Stomach (tissue), 9 donors: ENCODE data around the gene EXOG. TPM values are rescaled to one million over a fixed set of nuclear protein-coding genes. Genes with fewer than 3 reads are reported as not detected.

Experiments used
- DNase-seq, 2 donors: peaks; one replicate each; pipeline versions ENCODE4 v3.0.0 to v3.0.0-alpha.2; 2013 to 2019
- H3K27ac ChIP-seq, 5 donors: fragments of 200-600 bp in 4 of 5; sonication (generic) in 4 of 5; one replicate each; pipeline ENCODE4 v1.5.1; 2013 to 2019; ENCODE audit warnings: mild to moderate bottlenecking in 1 of 5, moderate library complexity in 1 of 5
- H3K27me3 ChIP-seq, 3 donors: fragments of 200-600 bp; sonication (generic); one replicate each; pipeline ENCODE4 v1.5.1; 2017 to 2019; ENCODE audit warnings: mixed run types in 1 of 3
- H3K36me3 ChIP-seq, 4 donors: fragments of 200-600 bp; sonication (generic); 1 replicate in 3 of 4; 2 replicates in 1 of 4; pipeline ENCODE4 v1.5.1; 2016 to 2019
- H3K4me1 ChIP-seq, 4 donors: fragments of 200-600 bp; sonication (generic); one replicate each; pipeline ENCODE4 v1.5.1; 2016 to 2019
- H3K4me3 ChIP-seq, 4 donors: fragments of 200-600 bp; sonication (generic) in 3 of 4; one replicate each; pipeline ENCODE4 v1.5.1; 2016 to 2019; ENCODE audit warnings: mild to moderate bottlenecking in 1 of 4
- H3K9me3 ChIP-seq, 4 donors: fragments of 200-600 bp; sonication (generic); one replicate each; pipeline ENCODE4 v1.5.1; 2016 to 2019
- EP300 ChIP-seq: sonication (generic); formaldehyde crosslinking; IDR thresholded peaks from one replicate; pipeline ENCODE4 v1.6.1; 2017; ENCODE audit warnings: antibody characterized with exemption
- POLR2A ChIP-seq, 4 donors: fragments of 450-650 bp; IDR thresholded peaks; one replicate each; pipeline ENCODE4 v1.6.1; 2016; ENCODE audit warnings: antibody characterized with exemption in 4 of 4, control low read depth in 2 of 4, mild to moderate bottlenecking in 1 of 4, moderate library complexity in 1 of 4
- POLR2AphosphoS5 ChIP-seq, 3 donors: sonication (generic); formaldehyde crosslinking; IDR thresholded peaks; one replicate each; pipeline ENCODE4 v1.6.1; 2016; ENCODE audit warnings: antibody characterized with exemption in 3 of 3
- WGBS, 5 donors: extraction: QIAGEN DNeasy Blood & Tissue Kit in 3 of 5; methylation state at CpG; one replicate each; pipeline versions ENCODE4 v1.1.5 to v1.1.7; 2013 to 2018; 5-methylcytosine and 5-hydroxymethylcytosine counted together
- intact Hi-C: fragments of 100-400 bp; cut with DNase I; formaldehyde crosslinking; loops from one replicate; pipeline ENCODE4 v1.15.1; 2023; ENCODE audit warnings: low total_unique reads
- polyA plus RNA-seq, 3 donors: library from polyadenylated mRNA; stranded (reverse); fragments of 200-250 nt; gene quantifications; one replicate each; pipeline ENCODE4 v1.2.3, GENCODE V29; 2013
- total RNA-seq, 5 donors: library from RNA; depleted of rRNA; stranded (reverse); fragments of >200 nt; gene quantifications; one replicate each; pipeline versions ENCODE4 v1.1.0 to v1.2.3, GENCODE V29; 2014 to 2016
- TF ChIP-seq, protein P1 (sequence below), 7 experiments: fragments of 450-650 bp in 4 of 7; fragments of 200-600 bp in 3 of 7; sonication (generic) in 3 of 7; IDR thresholded peaks; one replicate each; pipeline ENCODE4 v1.5.1; 2016 to 2019; ENCODE audit warnings: antibody characterized with exemption in 7 of 7, control low read depth in 2 of 7, mild to moderate bottlenecking in 1 of 7
- donor health status: healthy with polysubstance abuse.
- donor health status: Bipolar disorder and iron deficiency.
- donor health status: healthy.

The EXOG gene
- total and polyA plus RNA-seq, 8 donors: 2.4 to 202 (median 4.3) TPM; not detected in 1

DNA sequence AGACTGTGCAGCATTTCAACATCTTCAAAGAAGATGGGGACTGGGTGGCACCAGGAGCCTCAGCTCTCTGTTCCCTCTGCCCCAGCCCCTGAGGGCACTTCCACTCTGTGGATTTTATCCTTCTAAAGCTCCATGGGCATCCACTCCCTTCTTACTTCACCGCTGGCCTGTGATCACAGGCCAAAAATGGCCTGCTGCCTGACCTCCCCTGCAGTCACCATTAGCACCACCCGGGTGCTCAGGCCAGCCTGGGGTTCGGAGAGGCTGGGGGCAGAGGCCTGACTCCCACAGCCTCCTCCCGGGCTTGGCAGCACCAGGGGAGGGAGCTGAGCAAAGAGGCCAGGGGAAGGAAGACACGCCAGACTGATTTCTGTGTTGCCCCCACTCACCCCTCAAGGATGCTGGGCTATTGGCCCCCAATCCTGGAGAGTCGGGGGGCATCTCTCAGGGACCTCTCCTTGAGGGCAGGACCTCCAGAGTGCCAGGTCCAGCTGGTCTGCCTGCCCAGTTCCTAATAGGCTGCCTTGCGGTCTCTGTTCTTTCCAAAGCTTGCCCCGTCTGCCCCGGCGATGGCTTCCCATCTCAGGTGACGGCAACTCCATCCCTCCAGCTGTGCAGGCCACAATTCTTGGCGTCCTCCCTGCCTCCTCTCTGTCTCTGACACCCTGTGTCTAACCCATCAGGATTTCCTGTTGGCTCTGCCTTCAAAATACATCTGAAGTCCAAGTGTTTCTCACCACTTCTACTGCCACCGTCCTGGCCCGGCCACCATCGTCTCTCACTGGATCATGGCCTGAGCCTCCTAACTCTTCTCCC lies 67.1 kb downstream of the EXOG start:
- Histone ChIP-seq H3K27me3 (no peaks in the 10 kb centered on the region), H3K4me3 (no peak overlapping the region), H3K27ac (no peak overlapping the region), H3K36me3 (no peaks in the 10 kb centered on the region), H3K9me3 (no peaks in the 10 kb centered on the region), H3K4me1 (no peaks in the 10 kb centered on the region)
- no peak for DNase-seq
- 83 to 87% (median 84%) methylated on average over 11 to 15 of the region's 15 CpGs for WGBS, 5 donors
- TF ChIP-seq POLR2A (IDR thresholded peaks at IDR 0.05) (no peak), EP300 (no peak), POLR2AphosphoS5 (IDR thresholded peaks at IDR 0.05) (no peak)
- TF ChIP-seq, protein P1, sequence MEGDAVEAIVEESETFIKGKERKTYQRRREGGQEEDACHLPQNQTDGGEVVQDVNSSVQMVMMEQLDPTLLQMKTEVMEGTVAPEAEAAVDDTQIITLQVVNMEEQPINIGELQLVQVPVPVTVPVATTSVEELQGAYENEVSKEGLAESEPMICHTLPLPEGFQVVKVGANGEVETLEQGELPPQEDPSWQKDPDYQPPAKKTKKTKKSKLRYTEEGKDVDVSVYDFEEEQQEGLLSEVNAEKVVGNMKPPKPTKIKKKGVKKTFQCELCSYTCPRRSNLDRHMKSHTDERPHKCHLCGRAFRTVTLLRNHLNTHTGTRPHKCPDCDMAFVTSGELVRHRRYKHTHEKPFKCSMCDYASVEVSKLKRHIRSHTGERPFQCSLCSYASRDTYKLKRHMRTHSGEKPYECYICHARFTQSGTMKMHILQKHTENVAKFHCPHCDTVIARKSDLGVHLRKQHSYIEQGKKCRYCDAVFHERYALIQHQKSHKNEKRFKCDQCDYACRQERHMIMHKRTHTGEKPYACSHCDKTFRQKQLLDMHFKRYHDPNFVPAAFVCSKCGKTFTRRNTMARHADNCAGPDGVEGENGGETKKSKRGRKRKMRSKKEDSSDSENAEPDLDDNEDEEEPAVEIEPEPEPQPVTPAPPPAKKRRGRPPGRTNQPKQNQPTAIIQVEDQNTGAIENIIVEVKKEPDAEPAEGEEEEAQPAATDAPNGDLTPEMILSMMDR (IDR thresholded peaks at IDR 0.05): no peak
- intact Hi-C loops: no loop called here

DNA sequence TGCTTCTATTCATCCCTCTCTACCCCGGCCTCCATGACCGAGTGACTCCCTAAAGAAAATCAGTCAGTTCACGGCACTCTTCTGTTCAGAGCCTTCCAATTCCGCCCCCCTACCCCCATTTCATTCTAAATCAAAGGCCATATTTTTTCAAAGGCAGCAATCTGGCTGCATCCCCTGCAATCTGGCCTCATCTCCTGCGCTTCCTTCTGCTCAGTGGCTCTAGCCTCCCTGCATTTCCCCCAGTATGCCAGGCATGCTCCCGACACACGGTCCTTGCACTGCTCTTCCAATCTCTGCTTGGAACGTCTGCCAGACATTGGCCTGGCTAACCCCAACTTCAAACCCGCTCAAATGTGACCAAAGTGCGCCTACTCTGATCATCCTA lies 67.7 kb downstream of the EXOG start:
- Histone ChIP-seq H3K27ac (no peak overlapping the region), H3K4me3 (no peak overlapping the region), H3K36me3 (no peaks in the 10 kb centered on the region), H3K4me1 (no peaks in the 10 kb centered on the region), H3K9me3 (no peaks in the 10 kb centered on the region), H3K27me3 (no peaks in the 10 kb centered on the region)
- no peak for TF ChIP-seq POLR2A (IDR thresholded peaks at IDR 0.05)
- no peak for TF ChIP-seq POLR2AphosphoS5 (IDR thresholded peaks at IDR 0.05)
- TF ChIP-seq, protein P1 (IDR thresholded peaks at IDR 0.05): no peak
- TF ChIP-seq EP300: no peak
- DNase-seq: no peak
- WGBS, 5 donors: 85 to 90% (median 87%) methylated on average over 10 of the region's 10 CpGs
- intact Hi-C loops: no loop called here

DNA sequence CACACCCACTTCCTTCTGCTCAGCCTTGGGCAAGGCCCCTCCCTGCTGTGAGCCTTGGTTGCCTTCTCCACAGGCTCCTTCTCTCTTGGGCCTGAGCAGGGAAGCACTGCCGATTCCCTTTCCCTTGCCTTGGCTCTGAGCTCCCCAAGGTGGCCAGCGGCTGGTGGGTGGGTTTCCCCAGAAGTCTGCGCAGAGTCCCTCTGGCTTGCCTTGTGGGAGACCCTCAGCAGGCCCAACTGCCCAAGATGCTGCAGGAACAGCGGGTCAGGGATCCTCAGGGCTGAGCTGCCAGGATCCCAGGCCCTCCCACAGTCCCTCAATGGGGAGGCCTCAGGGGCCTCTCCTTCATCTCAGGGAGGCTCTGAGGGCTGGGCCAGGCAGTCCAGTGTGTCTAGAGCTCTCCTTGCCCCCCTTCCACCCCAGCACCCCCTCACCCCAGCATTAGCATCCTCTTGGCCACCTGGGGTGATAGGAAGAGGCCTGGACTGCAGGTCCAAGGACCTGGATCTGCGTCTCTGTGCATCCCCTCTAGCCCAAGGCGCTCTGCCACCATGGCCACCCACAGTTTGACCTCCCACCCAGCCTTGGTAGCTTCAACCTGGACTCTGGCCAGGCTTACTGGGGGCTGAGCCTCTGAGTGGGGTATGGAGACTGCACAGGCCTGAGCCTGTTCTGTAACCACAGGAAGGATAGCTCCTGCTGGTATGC lies 68.6 kb downstream of the EXOG start:
- no peaks in the 10 kb centered on the region for H3K9me3 ChIP-seq
- H3K27ac ChIP-seq: no peak overlapping the region
- TF ChIP-seq POLR2A (IDR thresholded peaks at IDR 0.05): no peak
- TF ChIP-seq, protein P1 (IDR thresholded peaks at IDR 0.05): no peak
- TF ChIP-seq EP300: no peak
- no peak for TF ChIP-seq POLR2AphosphoS5 (IDR thresholded peaks at IDR 0.05)
- H3K36me3 ChIP-seq: no peaks in the 10 kb centered on the region
- intact Hi-C loops: no loop called here
- no peaks in the 10 kb centered on the region for H3K27me3 ChIP-seq
- no peaks in the 10 kb centered on the region for H3K4me1 ChIP-seq
- no peak overlapping the region for H3K4me3 ChIP-seq
- no peak for DNase-seq
- WGBS, 5 donors: 92 to 100% (median 95%) methylated on average over 3 to 6 of the region's 6 CpGs

DNA sequence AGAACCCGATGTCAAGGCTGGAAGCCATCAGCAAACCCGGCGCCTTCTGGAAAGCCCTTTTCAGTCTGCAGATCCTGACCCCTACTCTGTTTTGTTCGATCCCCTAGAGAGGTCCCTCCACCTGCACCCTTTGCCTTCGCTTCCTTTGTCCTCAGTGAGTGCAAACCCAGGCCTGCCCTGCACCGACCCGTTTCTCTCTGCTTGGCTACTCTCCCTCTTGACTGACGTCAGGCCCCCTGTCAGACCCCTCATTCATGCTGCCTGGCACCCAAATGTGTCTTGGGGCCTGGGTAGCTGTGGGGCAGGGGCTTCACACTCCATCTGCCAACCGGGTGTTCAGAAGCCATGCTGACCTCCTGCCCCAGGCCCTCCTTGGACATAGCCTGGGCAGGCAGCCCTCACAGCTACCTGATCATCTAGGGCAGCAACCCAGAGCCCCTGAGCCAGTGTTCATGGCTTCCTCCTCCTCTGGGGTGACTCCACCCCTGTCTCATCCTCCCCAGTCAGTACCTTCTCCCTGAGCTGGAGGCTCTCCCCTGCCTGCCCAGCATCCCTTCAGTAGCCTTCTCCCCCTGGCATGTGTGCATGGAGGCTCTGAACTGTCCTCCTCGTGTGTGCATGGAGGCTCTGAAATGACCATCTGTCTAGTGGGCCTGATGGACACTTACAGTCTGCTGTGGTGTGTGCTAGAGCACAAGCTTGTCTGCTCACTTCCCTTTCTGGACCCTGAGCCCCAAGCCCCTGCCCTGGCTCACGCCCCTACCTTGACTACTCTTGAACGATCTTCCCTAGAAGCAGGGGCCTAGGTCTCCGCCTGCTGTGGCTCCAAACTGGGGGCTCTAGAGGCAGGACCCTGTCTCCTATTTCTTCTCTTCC lies 69.4 kb downstream of the EXOG start:
- TF ChIP-seq EP300 (no peak), POLR2A (IDR thresholded peaks at IDR 0.05) (no peak), POLR2AphosphoS5 (IDR thresholded peaks at IDR 0.05) (no peak)
- TF ChIP-seq, protein P1 (IDR thresholded peaks at IDR 0.05): no peak
- no peak overlapping the region for H3K4me3 ChIP-seq
- no peak overlapping the region for H3K27ac ChIP-seq
- no peaks in the 10 kb centered on the region for H3K36me3 ChIP-seq
- H3K4me1 ChIP-seq: no peaks in the 10 kb centered on the region
- intact Hi-C loops: no loop called here
- DNase-seq: no peak
- 79 to 87% (median 86%) methylated on average over 12 to 13 of the region's 13 CpGs for WGBS, 5 donors
- no peaks in the 10 kb centered on the region for H3K9me3 ChIP-seq
- no peaks in the 10 kb centered on the region for H3K27me3 ChIP-seq
